Measurements from ENCODE around the gene CACNA1D.

GRCh38 chr3:53457068-53457467, 37.3 kb upstream of the CACNA1D start:
- TF ChIP-seq CTCF (IDR thresholded peaks at IDR 0.05) (no peak), POLR2A (IDR thresholded peaks at IDR 0.05) (no peak)
